Gastrocnemius medialis (tissue), 4 donors: ENCODE results near the gene RANBP17.

Experiments used
- CTCF ChIP-seq, 5 experiments: fragments of 450-650 bp in 3 of 5; fragments of 200-600 bp in 2 of 5; sonication (generic) in 2 of 5; IDR thresholded peaks in 4 of 5; conservative IDR thresholded peaks in 1 of 5; 1 replicate in 4 of 5; 2 replicates in 1 of 5; pipeline ENCODE4 v1.5.1; 2016 to 2019; ENCODE audit warnings: antibody characterized with exemption in 5 of 5, mild to moderate bottlenecking in 3 of 5, moderate library complexity in 3 of 5
- POLR2A ChIP-seq, 2 donors: fragments of 450-650 bp; IDR thresholded peaks; one replicate each; pipeline ENCODE4 v1.6.1; 2017; ENCODE audit warnings: antibody characterized with exemption in 2 of 2, mild to moderate bottlenecking in 2 of 2, moderate library complexity in 2 of 2

DNA sequence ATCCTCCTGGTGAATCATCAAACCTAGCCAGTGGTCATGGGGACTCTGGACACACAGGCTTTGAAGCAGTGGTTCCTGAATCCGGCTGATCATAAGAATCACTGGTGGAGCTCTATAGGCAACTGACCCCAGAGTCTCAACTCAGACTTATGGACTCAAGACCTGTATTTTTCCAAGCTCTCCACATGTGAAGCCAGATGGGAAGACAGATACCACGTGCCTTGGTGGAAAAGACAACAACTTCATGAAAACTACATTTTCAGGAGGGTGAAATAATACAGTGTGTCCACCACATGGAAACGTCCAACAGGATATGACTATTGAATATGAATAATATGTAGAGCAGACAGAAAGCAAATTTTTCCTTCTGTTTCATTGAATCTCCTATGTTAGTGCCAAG, 44.6 kb upstream of the RANBP17 start:
- TF ChIP-seq CTCF (IDR thresholded peaks at IDR 0.05 in 4 of 5, conservative IDR thresholded peaks at IDR 0.05 in 1 of 5) (no peak), POLR2A (IDR thresholded peaks at IDR 0.05) (no peak)
